Panc1 (cell line): ENCODE data around the gene IGDCC3. TPM values are rescaled to one million over a fixed set of nuclear protein-coding genes. Genes with fewer than 3 reads are reported as not detected.
"Not testable (repeated sequence)": the region's sequence is repeated elsewhere in the genome, so short reads cannot be mapped to it uniquely, and the experiment has no call there.

ENCODE experiments used
- ATAC-seq: fragments of 200-7000 bp; cut with Tn5 transposase; 2 replicates; pipeline ENCODE4 v1.9.1; 2020; ENCODE audit warnings: mild to moderate bottlenecking, moderate library complexity
- BruUV-seq: library from RNA; stranded (reverse); fragments of 400-500 nt; replicated peaks from 2 replicates; lab custom pipeline; 2021; lab: Mats Ljungman, UMichigan
- CTCF ChIA-PET: fragments of 300-600 bp; sonication (Branson Sonifier 250); formaldehyde crosslinking; loops from one replicate; lab custom pipeline; 2022; ENCODE audit warnings: antibody characterized with exemption; lab: Charles Lee
- POLR2A ChIA-PET: fragments of 300-600 bp; sonication (Branson Sonifier 250); formaldehyde crosslinking; loops from one replicate; lab custom pipeline; 2022; ENCODE audit warnings: antibody characterized with exemption; lab: Charles Lee
- DNase-seq: peaks from one replicate; pipeline ENCODE4 v3.0.0-alpha.2; 2010; ENCODE audit warnings: low read depth, low spot score
- H3K27ac ChIP-seq: 2 replicates; pipeline ENCODE4 v1.5.1; 2011; ENCODE audit warnings: mild to moderate bottlenecking, low read length, inconsistent platforms
- H3K27me3 ChIP-seq: fragments of 200-500 bp; sonication (Bioruptor generic); 2 replicates; pipeline ENCODE4 v1.6.0; 2014; ENCODE audit warnings: low read length, inconsistent platforms; ENCODE audit not compliant: control insufficient read depth, insufficient read depth
- H3K36me3 ChIP-seq: fragments of 200-500 bp; sonication (Bioruptor generic); 2 replicates; pipeline ENCODE4 v1.5.1; 2014; ENCODE audit warnings: inconsistent platforms, mild to moderate bottlenecking, low read length, moderate library complexity; ENCODE audit not compliant: control insufficient read depth, insufficient read depth
- H3K4me1 ChIP-seq: 2 replicates; pipeline ENCODE4 v1.5.1; 2011; ENCODE audit warnings: inconsistent platforms, mild to moderate bottlenecking, low read length, moderate library complexity; ENCODE audit not compliant: control insufficient read depth, insufficient read depth
- H3K4me3 ChIP-seq, 2 experiments: 2 replicates each; pipeline ENCODE4 v1.5.1; 2011 to 2012; ENCODE audit warnings: low read depth in 2 of 2, low read length in 2 of 2, mild to moderate bottlenecking in 2 of 2, inconsistent platforms in 1 of 2, moderate library complexity in 1 of 2
- H3K9me3 ChIP-seq: fragments of 200-500 bp; sonication (Bioruptor generic); 2 replicates; pipeline ENCODE4 v1.5.1; 2014; ENCODE audit warnings: low read depth, mild to moderate bottlenecking, inconsistent platforms, low read length, moderate library complexity; ENCODE audit not compliant: control insufficient read depth, insufficient read depth
- CTCF ChIP-seq: fragments of 450-650 bp; IDR thresholded peaks from 2 replicates; pipeline ENCODE4 v1.5.1; 2017; ENCODE audit warnings: mild to moderate bottlenecking
- POLR2AphosphoS5 ChIP-seq: IDR thresholded peaks from 2 replicates; pipeline ENCODE4 v1.6.1; 2012; ENCODE audit warnings: mild to moderate bottlenecking, low read depth, low read length, moderate library complexity
- REST ChIP-seq, 2 experiments: IDR thresholded peaks; 2 replicates each; pipeline ENCODE4 v1.6.1; 2011 to 2012; ENCODE audit warnings: low read depth in 2 of 2, control low read depth in 1 of 2, low read length in 1 of 2, mild to moderate bottlenecking in 1 of 2, moderate library complexity in 1 of 2; ENCODE audit not compliant: insufficient read depth in 1 of 2
- SIN3A ChIP-seq: IDR thresholded peaks from 2 replicates; pipeline ENCODE4 v1.6.1; 2012; ENCODE audit warnings: low read depth, mild to moderate bottlenecking, low read length, moderate library complexity, borderline replicate concordance; ENCODE audit not compliant: insufficient read depth
- TCF7L2 ChIP-seq: IDR thresholded peaks from 2 replicates; pipeline ENCODE4 v1.6.1; 2011; ENCODE audit warnings: mild to moderate bottlenecking, low read depth, low read length, inconsistent platforms
- in situ Hi-C: cut with HindIII; loops from 2 replicates; pipeline ENCODE4 v1.10.0; 2016; ENCODE audit warnings: low sequenced_read_pairs, low pct_unique_long_range_greater_than_20kb
- intact Hi-C: fragments of 100-400 bp; cut with micrococcal nuclease; formaldehyde crosslinking; loops from one replicate; pipeline ENCODE4 v1.10.0; 2022; ENCODE audit not compliant: unreplicated experiment
- total RNA-seq: library from RNA; stranded (reverse); gene quantifications from one replicate; pipeline ENCODE4 v1.2.1, GENCODE V29; 2021; ENCODE audit not compliant: unreplicated experiment

IGDCC3 gene
- total RNA-seq, 1 experiment from 2014 or later, result 0.18 TPM

DNA sequence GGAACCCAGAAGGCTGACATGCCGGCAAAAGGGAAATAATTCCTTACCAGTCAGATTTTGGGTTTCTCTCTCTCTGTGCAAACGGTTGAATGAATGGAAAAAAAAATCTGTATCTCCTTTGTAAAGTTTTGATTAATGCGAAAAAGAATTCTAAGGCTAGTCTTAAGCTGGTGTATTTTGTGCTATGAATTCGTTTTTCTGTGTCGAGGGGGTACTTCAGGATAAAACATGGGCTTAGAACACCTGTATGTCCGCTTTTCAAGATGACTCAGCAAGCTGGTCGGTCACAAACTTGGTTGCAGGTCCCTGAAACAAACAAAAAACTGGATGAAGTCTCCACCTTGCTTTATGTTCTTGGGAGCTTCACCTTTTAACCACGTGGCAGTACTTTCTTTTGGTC lies 28.5 kb downstream of the IGDCC3 start:
- H3K36me3 ChIP-seq, result no peaks in the 10 kb centered on the region
- no peak for DNase-seq
- no peak overlapping the region for H3K4me3 ChIP-seq
- ChIA-PET POLR2A (no interaction called here), CTCF (no interaction called here)
- no TSS peak for BruUV-seq
- no peak for ATAC-seq
- in situ Hi-C loops (no loop called here), intact Hi-C loops (no loop called here)
- no peak for TF ChIP-seq TCF7L2
- TF ChIP-seq POLR2AphosphoS5, result no peak
- TF ChIP-seq CTCF, result no peak
- TF ChIP-seq SIN3A, result no peak
- no peak for TF ChIP-seq REST (IDR thresholded peaks at IDR 0.05; ENCODE audit: insufficient read depth in 1 of 2, low read depth in 2 of 2, low read length in 1 of 2)
- H3K4me1 ChIP-seq, result no peaks in the 10 kb centered on the region
- H3K9me3 ChIP-seq, result no peaks in the 10 kb centered on the region; the same call in 1 of the 2 replicates
- H3K27me3 ChIP-seq, result peaks cover 2% of the 10 kb centered on the region; the same call in 1 of the 2 replicates
- no peak overlapping the region for H3K27ac ChIP-seq

- H3K4me1 ChIP-seq, POLR2A ChIA-PET, DNase-seq, BruUV-seq, H3K4me3 ChIP-seq, ATAC-seq, H3K27ac ChIP-seq, H3K9me3 ChIP-seq, in situ Hi-C loops, CTCF ChIA-PET, H3K36me3 ChIP-seq, intact Hi-C loops, H3K27me3 ChIP-seq: not testable (repeated sequence)
Measured at GRCh38 chr15:65347756-65348155, 30.0 kb downstream of the IGDCC3 start.

DNA sequence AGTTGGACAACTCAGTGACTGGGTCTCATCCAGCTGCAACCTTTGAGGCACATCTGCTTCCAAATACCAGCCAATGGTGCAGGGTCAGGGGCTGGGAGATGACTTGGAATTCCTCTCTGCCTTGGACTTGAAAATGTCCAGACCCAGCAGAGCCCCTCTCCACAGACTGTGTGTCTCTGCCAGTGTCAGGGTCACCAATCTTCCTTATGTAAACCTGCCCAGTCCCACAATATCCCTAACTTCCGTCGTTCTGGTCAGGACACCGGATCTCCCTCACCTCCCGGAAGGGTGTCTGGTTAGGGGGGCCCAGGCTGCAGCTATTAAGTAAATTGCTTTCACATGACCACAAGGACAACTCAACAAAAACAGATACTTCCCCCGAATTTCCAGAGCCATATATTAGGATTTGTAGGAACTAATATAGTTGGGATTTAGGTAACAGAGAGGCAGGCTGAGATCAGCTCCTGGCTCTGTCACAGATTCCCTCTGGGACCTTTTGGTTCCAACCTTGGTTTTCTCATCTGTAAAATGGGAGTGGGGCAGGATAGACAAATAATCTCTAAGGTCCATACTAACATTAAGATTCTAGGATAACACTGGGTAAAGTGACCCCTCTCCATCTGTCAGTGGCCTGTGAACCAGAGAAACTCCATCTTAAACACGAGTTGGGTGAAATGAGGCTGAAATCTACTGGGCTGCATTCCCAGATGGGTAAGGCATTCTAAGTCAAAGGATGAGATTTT lies 30.8 kb downstream of the IGDCC3 start:
- Histone ChIP-seq H3K36me3 (no peaks in the 10 kb centered on the region), H3K27me3 (no peaks in the 10 kb centered on the region), H3K9me3 (no peaks in the 10 kb centered on the region), H3K4me3 (no peak overlapping the region), H3K27ac (no peak overlapping the region), H3K4me1 (no peaks in the 10 kb centered on the region)
- ATAC-seq (no peak), DNase-seq (no peak)
- no peak for TF ChIP-seq POLR2AphosphoS5
- no peak for TF ChIP-seq SIN3A
- TF ChIP-seq TCF7L2, result no peak
- TF ChIP-seq REST (IDR thresholded peaks at IDR 0.05; ENCODE audit: insufficient read depth in 1 of 2, low read depth in 2 of 2, low read length in 1 of 2), result no peak
- TF ChIP-seq CTCF, result no peak
- in situ Hi-C loops (no loop called here), intact Hi-C loops (no loop called here)
- no TSS peak for BruUV-seq
- POLR2A ChIA-PET, result no interaction called here
- CTCF ChIA-PET, result no interaction called here
